Esophagus muscularis mucosa (tissue), 4 donors: ENCODE data around the gene ARL8B. TPM values are rescaled to one million over a fixed set of nuclear protein-coding genes. Genes with fewer than 3 reads are reported as not detected.

ENCODE experiments used
- DNase-seq: peaks from one replicate; pipeline ENCODE4 v3.0.0-alpha.2; 2017; ENCODE audit errors: extremely low spot score
- H3K27ac ChIP-seq, 4 donors: fragments of 200-600 bp; sonication (generic); replicated peaks in 1 of 4; 1 replicate in 3 of 4; 2 replicates in 1 of 4; pipeline ENCODE4 v1.5.1; 2016 to 2019; ENCODE audit warnings: mild to moderate bottlenecking in 1 of 4
- H3K27me3 ChIP-seq, 4 donors: fragments of 200-600 bp; sonication (generic); one replicate each; pipeline versions ENCODE4 v1.5.1 to v1.6.0; 2016 to 2019
- H3K36me3 ChIP-seq, 4 donors: fragments of 200-600 bp; sonication (generic); one replicate each; pipeline ENCODE4 v1.5.1; 2016 to 2019
- H3K4me1 ChIP-seq, 4 donors: fragments of 200-600 bp; sonication (generic); one replicate each; pipeline ENCODE4 v1.5.1; 2016 to 2019
- H3K4me3 ChIP-seq, 4 donors: fragments of 200-600 bp; sonication (generic); 1 replicate in 2 of 4; 2 replicates in 2 of 4; pipeline ENCODE4 v1.5.1; 2016 to 2019; ENCODE audit warnings: mild to moderate bottlenecking in 4 of 4, moderate library complexity in 1 of 4
- H3K9me3 ChIP-seq, 4 donors: fragments of 200-600 bp; sonication (generic); 1 replicate in 3 of 4; 2 replicates in 1 of 4; pipeline ENCODE4 v1.5.1; 2016 to 2019
- CTCF ChIP-seq, 3 experiments: fragments of 200-600 bp in 2 of 3; fragments of 450-650 bp in 1 of 3; sonication (generic) in 2 of 3; IDR thresholded peaks; one replicate each; pipeline ENCODE4 v1.5.1; 2017 to 2019; ENCODE audit warnings: antibody characterized with exemption in 3 of 3, mild to moderate bottlenecking in 2 of 3, moderate library complexity in 1 of 3
- EP300 ChIP-seq: sonication (generic); formaldehyde crosslinking; IDR thresholded peaks from one replicate; pipeline ENCODE4 v1.6.1; 2017; ENCODE audit warnings: antibody characterized with exemption
- POLR2A ChIP-seq: fragments of 450-650 bp; IDR thresholded peaks from one replicate; pipeline ENCODE4 v1.6.1; 2017; ENCODE audit warnings: antibody characterized with exemption, moderate library complexity, mild to moderate bottlenecking, low read depth
- POLR2AphosphoS5 ChIP-seq, 2 donors: sonication (generic); formaldehyde crosslinking; IDR thresholded peaks; one replicate each; pipeline ENCODE4 v1.6.1; 2017; ENCODE audit warnings: antibody characterized with exemption in 2 of 2
- WGBS: methylation state at CpG from one replicate; pipeline ENCODE4 v1.1.5; 2018; 5-methylcytosine and 5-hydroxymethylcytosine counted together
- intact Hi-C: fragments of 100-400 bp; cut with DNase I; formaldehyde crosslinking; loops from one replicate; pipeline ENCODE4 v1.15.1; 2023
- total RNA-seq, 4 donors: library from RNA; depleted of rRNA; stranded (reverse); fragments of >200 nt; gene quantifications; one replicate each; pipeline versions ENCODE4 v1.1.0 to v1.2.1, GENCODE V29; 2016

ARL8B gene
- total RNA-seq, 4 donors from 2014 or later, result 40.6 to 47.1 (median 43.8) TPM

- intact Hi-C loops, result no loop called here
- Histone ChIP-seq H3K36me3 (peaks cover 20 to 62% (median 44%) of the 10 kb centered on the region in 4 donors), H3K9me3 (no peaks in the 10 kb centered on the region), H3K4me1 (peaks cover 17 to 40% (median 26%) of the 10 kb centered on the region in 4 donors), H3K27me3 (no peaks in the 10 kb centered on the region), H3K4me3 (no peak overlapping the region), H3K27ac (no peak overlapping the region)
- 67% methylated on average over 5 of the region's 5 CpGs for WGBS
- no peak for DNase-seq
- no peak for TF ChIP-seq CTCF (IDR thresholded peaks at IDR 0.05)
- TF ChIP-seq POLR2A, result no peak
- TF ChIP-seq EP300, result no peak
- TF ChIP-seq POLR2AphosphoS5 (IDR thresholded peaks at IDR 0.05), result no peak
Observed at GRCh38 chr3:5198986-5199731, 77.1 kb downstream of the ARL8B start.

- no peak overlapping the region for H3K27ac ChIP-seq
- no peaks in the 10 kb centered on the region for H3K9me3 ChIP-seq
- intact Hi-C loops, result no loop called here
- peaks cover 2 to 17% (median 10%) of the 10 kb centered on the region in 4 donors for H3K4me1 ChIP-seq
- H3K4me3 ChIP-seq, result no peak overlapping the region
- TF ChIP-seq CTCF (IDR thresholded peaks at IDR 0.05) (no peak), POLR2A (no peak), EP300 (no peak), POLR2AphosphoS5 (IDR thresholded peaks at IDR 0.05) (no peak)
- H3K27me3 ChIP-seq, result no peaks in the 10 kb centered on the region
- peaks cover 42 to 82% (median 65%) of the 10 kb centered on the region in 4 donors for H3K36me3 ChIP-seq
- 90% methylated on average over 6 of the region's 6 CpGs for WGBS
- no peak for DNase-seq
Observed at GRCh38 chr3:5201536-5201935, 79.4 kb downstream of the ARL8B start.

- Histone ChIP-seq H3K9me3 (no peaks in the 10 kb centered on the region), H3K36me3 (peaks cover 49 to 89% (median 72%) of the 10 kb centered on the region in 4 donors), H3K4me1 (peaks cover 0 to 10% (median 8%) of the 10 kb centered on the region in 4 donors), H3K27ac (no peak overlapping the region), H3K27me3 (no peaks in the 10 kb centered on the region), H3K4me3 (no peak overlapping the region)
- no peak for DNase-seq
- 95% methylated on average over 2 of the region's 2 CpGs for WGBS
- intact Hi-C loops, result no loop called here
- TF ChIP-seq POLR2AphosphoS5 (IDR thresholded peaks at IDR 0.05) (no peak), POLR2A (no peak), CTCF (IDR thresholded peaks at IDR 0.05) (no peak), EP300 (no peak)
Observed at GRCh38 chr3:5202222-5202621, 80.1 kb downstream of the ARL8B start.

GRCh38 chr3:5205165-5205941, 83.3 kb downstream of the ARL8B start:
- TF ChIP-seq EP300 (no peak), POLR2A (no peak), CTCF (IDR thresholded peaks at IDR 0.05) (no peak), POLR2AphosphoS5 (IDR thresholded peaks at IDR 0.05) (no peak)
- no peak overlapping the region for H3K27ac ChIP-seq
- no peaks in the 10 kb centered on the region for H3K9me3 ChIP-seq
- DNase-seq, result no peak
- H3K36me3 ChIP-seq, result peaks cover 64 to 100% (median 94%) of the 10 kb centered on the region in 4 donors
- H3K27me3 ChIP-seq, result no peaks in the 10 kb centered on the region
- H3K4me1 ChIP-seq, result no peaks in the 10 kb centered on the region
- H3K4me3 ChIP-seq, result no peak overlapping the region
- intact Hi-C loops, result no loop called here
- 86% methylated on average over 7 of the region's 7 CpGs for WGBS
